Parathyroid adenoma (tissue), 2 donors: ENCODE results near the gene ITIH5.

Experiments
- H2AFZ ChIP-seq: fragments of 300-600 bp; sonication (generic); one replicate; pipeline ENCODE4 v1.7.0; 2017; ENCODE audit warnings: antibody characterized with exemption, mild to moderate bottlenecking
- H3K27ac ChIP-seq: fragments of 300-600 bp; sonication (generic); one replicate; pipeline ENCODE4 v1.7.0; 2017
- H3K27me3 ChIP-seq: fragments of 300-600 bp; sonication (generic); one replicate; pipeline ENCODE4 v1.7.0; 2017; ENCODE audit warnings: low read length; ENCODE audit not compliant: control insufficient read depth, insufficient read depth
- H3K36me3 ChIP-seq: fragments of 300-600 bp; sonication (generic); one replicate; pipeline ENCODE4 v1.7.0; 2017; ENCODE audit warnings: low read length; ENCODE audit not compliant: control insufficient read depth, insufficient read depth
- H3K4me1 ChIP-seq: fragments of 300-600 bp; sonication (generic); one replicate; pipeline ENCODE4 v1.7.0; 2017; ENCODE audit warnings: control low read depth
- H3K4me2 ChIP-seq: fragments of 300-600 bp; sonication (generic); one replicate; pipeline ENCODE4 v1.7.0; 2017; ENCODE audit warnings: low read length
- H3K4me3 ChIP-seq: fragments of 300-600 bp; sonication (generic); one replicate; pipeline ENCODE4 v1.7.0; 2017; ENCODE audit warnings: low read depth, low read length
- H3K79me2 ChIP-seq: fragments of 300-600 bp; sonication (generic); one replicate; pipeline ENCODE4 v1.7.0; 2017; ENCODE audit warnings: control low read depth
- H3K9ac ChIP-seq: fragments of 300-600 bp; sonication (generic); one replicate; pipeline ENCODE4 v1.7.0; 2017; ENCODE audit warnings: mild to moderate bottlenecking
- H3K9me3 ChIP-seq: fragments of 300-600 bp; sonication (generic); one replicate; pipeline ENCODE4 v1.7.0; 2017; ENCODE audit warnings: low read length; ENCODE audit not compliant: control insufficient read depth
- CTCF ChIP-seq: fragments of 300-600 bp; sonication (generic); IDR thresholded peaks from one replicate; pipeline ENCODE4 v1.7.0; 2017; ENCODE audit warnings: antibody characterized with exemption, mild to moderate bottlenecking
- donor health status: primary hyperparathyroidism.

The ITIH5 gene

DNA sequence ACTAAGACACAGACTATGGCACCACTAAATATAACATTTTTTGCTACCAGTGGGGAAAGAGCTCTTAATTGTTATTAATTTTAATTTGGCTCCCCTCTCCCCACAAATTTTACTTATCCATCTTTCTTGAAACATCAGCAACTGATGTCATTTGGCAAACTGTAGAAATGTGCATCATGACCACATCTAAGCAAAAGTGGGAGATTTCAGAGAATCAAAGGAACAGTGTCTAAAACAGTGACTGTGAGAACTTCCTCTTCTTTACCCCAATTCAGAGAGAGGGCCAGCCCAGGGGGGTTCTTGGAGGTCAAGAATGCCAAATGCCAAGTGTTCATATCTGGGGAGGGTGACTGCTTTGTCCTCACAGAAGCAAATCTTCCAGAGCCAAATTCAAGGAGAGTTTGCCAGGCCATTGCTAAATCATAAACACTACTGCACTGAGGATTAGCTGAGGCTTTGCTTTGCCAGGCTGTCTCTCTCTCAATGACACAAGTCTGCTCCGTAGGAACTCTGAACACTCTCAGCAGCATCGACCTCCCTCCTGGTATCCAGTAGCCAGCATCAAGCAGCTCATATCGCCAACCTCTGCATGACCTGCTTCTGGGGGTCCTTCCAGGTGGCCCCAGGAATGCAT lies 65.6 kb downstream of the ITIH5 start:
- H2AFZ ChIP-seq, result no peak overlapping the region
- no peak overlapping the region for H3K27ac ChIP-seq
- no peaks in the 10 kb centered on the region for H3K9me3 ChIP-seq
- H3K79me2 ChIP-seq, result no peaks in the 10 kb centered on the region
- H3K4me2 ChIP-seq, result no peak overlapping the region
- no peak overlapping the region for H3K9ac ChIP-seq
- H3K4me1 ChIP-seq, result no peaks in the 10 kb centered on the region
- no peaks in the 10 kb centered on the region for H3K36me3 ChIP-seq
- H3K4me3 ChIP-seq, result no peak overlapping the region
- TF ChIP-seq CTCF, result no peak
- H3K27me3 ChIP-seq, result no peaks in the 10 kb centered on the region

- H3K27ac ChIP-seq, result no peak overlapping the region
- H3K36me3 ChIP-seq, result no peaks in the 10 kb centered on the region
- H3K4me2 ChIP-seq, result no peak overlapping the region
- H3K4me1 ChIP-seq, result no peaks in the 10 kb centered on the region
- TF ChIP-seq CTCF, result no peak
- no peaks in the 10 kb centered on the region for H3K79me2 ChIP-seq
- H3K9ac ChIP-seq, result no peak overlapping the region
- no peaks in the 10 kb centered on the region for H3K9me3 ChIP-seq
- no peak overlapping the region for H3K4me3 ChIP-seq
- H2AFZ ChIP-seq, result no peak overlapping the region
- no peaks in the 10 kb centered on the region for H3K27me3 ChIP-seq
Measured at GRCh38 chr10:7598771-7599170, 68.0 kb downstream of the ITIH5 start.

DNA sequence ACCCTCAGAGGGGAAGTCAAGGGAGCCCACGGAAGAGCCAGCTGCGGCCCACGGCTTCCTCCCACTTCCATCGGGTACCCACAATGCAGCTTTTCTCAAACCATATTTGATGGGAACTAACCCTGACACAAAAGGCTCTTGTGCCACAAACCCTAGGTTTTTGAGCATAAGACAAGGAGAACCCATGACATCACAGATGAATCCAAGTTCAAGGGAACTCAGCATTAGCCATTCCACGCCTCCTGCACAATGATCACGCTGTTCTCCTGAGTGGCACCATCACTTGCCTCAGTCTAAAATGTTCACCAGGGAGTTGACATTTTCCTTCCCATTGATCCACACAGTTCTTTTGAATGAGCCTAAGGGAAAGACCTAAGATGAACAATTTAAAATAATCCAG lies 70.4 kb downstream of the ITIH5 start:
- Histone ChIP-seq H3K4me1 (no peaks in the 10 kb centered on the region), H3K27ac (no peak overlapping the region), H3K4me2 (no peak overlapping the region), H2AFZ (no peak overlapping the region), H3K9me3 (no peaks in the 10 kb centered on the region), H3K4me3 (no peak overlapping the region), H3K9ac (no peak overlapping the region), H3K79me2 (no peaks in the 10 kb centered on the region), H3K36me3 (no peaks in the 10 kb centered on the region), H3K27me3 (no peaks in the 10 kb centered on the region)
- no peak for TF ChIP-seq CTCF

- TF ChIP-seq CTCF, result no peak
- H3K27me3 ChIP-seq, result no peaks in the 10 kb centered on the region
- H3K27ac ChIP-seq, result no peak overlapping the region
- no peak overlapping the region for H2AFZ ChIP-seq
- H3K9me3 ChIP-seq, result no peaks in the 10 kb centered on the region
- no peaks in the 10 kb centered on the region for H3K79me2 ChIP-seq
- H3K36me3 ChIP-seq, result no peaks in the 10 kb centered on the region
- H3K4me3 ChIP-seq, result no peak overlapping the region
- H3K9ac ChIP-seq, result no peak overlapping the region
- no peak overlapping the region for H3K4me2 ChIP-seq
- H3K4me1 ChIP-seq, result no peaks in the 10 kb centered on the region
Measured at GRCh38 chr10:7593905-7594304, 72.9 kb downstream of the ITIH5 start.

GRCh38 chr10:7593063-7593462 lies 73.7 kb downstream of the ITIH5 start:
- no peak overlapping the region for H3K27ac ChIP-seq

More at GRCh38 chr10:7593063-7593462, 73.7 kb downstream of the ITIH5 start:
- TF ChIP-seq CTCF, result no peak
- Histone ChIP-seq H3K4me2 (no peak overlapping the region), H3K4me3 (no peak overlapping the region), H2AFZ (no peak overlapping the region), H3K9ac (no peak overlapping the region), H3K79me2 (no peaks in the 10 kb centered on the region), H3K36me3 (no peaks in the 10 kb centered on the region), H3K9me3 (no peaks in the 10 kb centered on the region), H3K27me3 (no peaks in the 10 kb centered on the region), H3K4me1 (no peaks in the 10 kb centered on the region)
